Heart left ventricle (tissue), 16 donors: Measurements from ENCODE around the gene TBX10. TPM values are rescaled to one million over a fixed set of nuclear protein-coding genes. Genes with fewer than 3 reads are reported as not detected.

Experiments used
- ATAC-seq, 4 donors: fragments of 200-7000 bp; cut with Tn5 transposase; one replicate each; pipeline ENCODE4 v1.9.1; 2020 to 2022; ENCODE audit warnings: moderate library complexity in 4 of 4, mild to moderate bottlenecking in 3 of 4, moderate number of reproducible peaks in 1 of 4
- DNase-seq, 5 donors: peaks; one replicate each; pipeline ENCODE4 v3.0.0-alpha.2; 2020
- H3K27ac ChIP-seq, 12 donors: fragments of 200-600 bp; sonication (generic) in 4 of 12; one replicate each; pipeline versions ENCODE4 v1.5.0 to v1.8.0; 2016 to 2022; ENCODE audit warnings: mild to moderate bottlenecking in 2 of 12
- H3K27me3 ChIP-seq, 9 donors: fragments of 200-600 bp; sonication (generic) in 2 of 9; one replicate each; pipeline versions ENCODE4 v1.5.1 to v1.8.0; 2016 to 2022; ENCODE audit warnings: mild to moderate bottlenecking in 3 of 9
- H3K36me3 ChIP-seq, 9 donors: fragments of 200-600 bp; sonication (generic) in 2 of 9; one replicate each; pipeline versions ENCODE4 v1.5.0 to v1.8.0; 2018 to 2022; ENCODE audit warnings: mild to moderate bottlenecking in 2 of 9
- H3K4me1 ChIP-seq, 12 donors: fragments of 200-600 bp; sonication (generic) in 4 of 12; one replicate each; pipeline versions ENCODE4 v1.5.0 to v1.8.0; 2016 to 2022; ENCODE audit warnings: mild to moderate bottlenecking in 3 of 12
- H3K4me3 ChIP-seq, 12 donors: fragments of 200-600 bp; sonication (generic) in 4 of 12; one replicate each; pipeline versions ENCODE4 v1.5.0 to v1.8.0; 2017 to 2022; ENCODE audit warnings: mild to moderate bottlenecking in 9 of 12, moderate library complexity in 4 of 12
- H3K9me3 ChIP-seq, 12 donors: fragments of 200-600 bp; sonication (generic) in 4 of 12; one replicate each; pipeline versions ENCODE4 v1.5.0 to v1.8.0; 2016 to 2022; ENCODE audit warnings: mild to moderate bottlenecking in 1 of 12
- POLR2A ChIP-seq, 2 donors: fragments of 450-650 bp; IDR thresholded peaks; one replicate each; pipeline ENCODE4 v1.6.1; 2017; ENCODE audit warnings: antibody characterized with exemption in 2 of 2, mild to moderate bottlenecking in 2 of 2, moderate library complexity in 2 of 2
- WGBS, 4 donors: extraction: QIAGEN DNeasy Blood & Tissue Kit in 2 of 4; methylation state at CpG; one replicate each; pipeline versions ENCODE4 v1.1.5 to v1.1.7; 2013 to 2018; 5-methylcytosine and 5-hydroxymethylcytosine counted together
- intact Hi-C, 10 donors: fragments of 100-400 bp; cut with DNase I; formaldehyde crosslinking; loops; one replicate each; pipeline versions ENCODE4 v1.11.1 to v1.14.2; 2022
- polyA plus RNA-seq, 2 donors: library from polyadenylated mRNA; stranded (reverse); fragments of 200-250 nt; gene quantifications; one replicate each; pipeline ENCODE4 v1.2.3, GENCODE V29; 2013
- total RNA-seq, 9 donors: library from RNA; depleted of rRNA in 2 of 9; stranded (reverse); fragments of >200 nt in 2 of 9; fragmentation: NEBNext Ultra II Directional in 3 of 9; extraction: Animal tissue kit (Norgen Biotek cat#: 25700) in 3 of 9; gene quantifications; one replicate each; pipeline versions ENCODE4 v1.1.0 to v1.2.4, GENCODE V29; 2016 to 2023
- TF ChIP-seq, protein P1 (sequence below), 12 donors: fragments of 200-600 bp; sonication (generic) in 4 of 12; IDR thresholded peaks; one replicate each; pipeline versions ENCODE4 v1.5.0 to v1.8.0; 2018 to 2022; ENCODE audit warnings: antibody characterized with exemption in 12 of 12, mild to moderate bottlenecking in 5 of 12
- donor health status: ischemic (EF 13 %, LVEDD 7.1; RV severe dilation, severe dysfunction).
- donor health status: healthy with polysubstance abuse.
- donor health status: DM: no; HTN: yes; CAD: no.
- donor health status: DM: no; HTN: no; CAD: no.
- donor health status: ischemic (EF 25% LVEDD 6.9; RV normal size, moderate dysfunction).
- donor health status: ischemic (EF 25% LVEDD 5.7; RV mildly dilated, moderate dysfunction).
- donor health status: healthy.
- donor health status: DM: yes; HTN: yes; CAD: no.
- donor health status: ischemic (EF 35%, LVEDD 5.7; RV mildly dilated, moderate dysfunction).
- donor health status: nonischemic (EF 11% LVEDD 7.7; RV severe dilation, severe dysfunction).
- donor health status: DM: yes; HTN: yes; CAD: no.
- donor health status: PGD.
- donor health status: ischemic (EF 29% LVEDD 5.4; RV normal size, mild dysfunction).
- donor health status: nonischemic (EF 23%, LVEDD 6.1; RV moderate dilation, normal function).

TBX10 gene
- total and polyA plus RNA-seq, 11 donors: 0.11 to 0.30 TPM; not detected in 9

DNA sequence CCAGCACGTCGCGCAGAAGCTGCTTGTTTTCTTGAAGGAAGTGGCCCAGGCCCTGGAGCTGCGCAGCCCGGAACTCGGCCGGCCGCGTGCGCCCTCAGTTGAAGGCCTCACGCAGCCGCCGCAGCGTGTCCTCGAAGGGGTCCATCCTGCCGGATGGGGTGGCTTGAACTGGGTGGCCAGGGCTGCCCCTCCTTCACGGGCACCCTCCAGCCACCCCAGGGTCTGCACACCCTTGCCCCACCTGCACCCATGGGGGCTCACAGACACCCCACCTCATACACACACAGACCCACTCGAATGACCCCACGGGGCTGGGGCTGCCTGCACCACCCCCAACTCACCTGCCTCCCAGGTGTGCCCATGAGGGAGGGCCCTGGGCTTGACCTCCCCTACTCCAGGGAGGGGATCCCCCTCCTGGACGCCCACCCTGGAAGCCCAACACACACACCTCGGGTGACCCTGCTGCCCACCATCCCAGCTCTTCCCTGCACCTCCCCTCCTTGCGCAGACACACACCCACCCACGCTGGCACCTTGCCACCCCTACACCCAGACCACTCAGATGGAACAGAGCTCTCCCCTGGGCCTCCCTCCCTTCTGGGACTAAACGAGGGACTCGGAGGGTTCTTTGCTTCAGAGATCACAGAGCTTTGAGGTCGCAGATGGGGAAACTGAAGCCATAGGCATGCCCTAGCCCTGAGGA, 28.1 kb upstream of the TBX10 start:
- H3K9me3 ChIP-seq: no peaks in the 10 kb centered on the region
- no peak for ATAC-seq
- no peaks in the 10 kb centered on the region for H3K36me3 ChIP-seq
- H3K4me3 ChIP-seq: no peak overlapping the region
- WGBS, 4 donors: 77 to 88% (median 82%) methylated on average over 23 to 26 of the region's 26 CpGs
- no peak overlapping the region for H3K27ac ChIP-seq
- intact Hi-C loops: loop anchor here in 1 of 10 donors (10.0 kb wide), 1 partner anchor 93 kb away; no protein-coding TSS in a partner anchor
- H3K27me3 ChIP-seq: no peaks in the 10 kb centered on the region
- TF ChIP-seq, protein P1, sequence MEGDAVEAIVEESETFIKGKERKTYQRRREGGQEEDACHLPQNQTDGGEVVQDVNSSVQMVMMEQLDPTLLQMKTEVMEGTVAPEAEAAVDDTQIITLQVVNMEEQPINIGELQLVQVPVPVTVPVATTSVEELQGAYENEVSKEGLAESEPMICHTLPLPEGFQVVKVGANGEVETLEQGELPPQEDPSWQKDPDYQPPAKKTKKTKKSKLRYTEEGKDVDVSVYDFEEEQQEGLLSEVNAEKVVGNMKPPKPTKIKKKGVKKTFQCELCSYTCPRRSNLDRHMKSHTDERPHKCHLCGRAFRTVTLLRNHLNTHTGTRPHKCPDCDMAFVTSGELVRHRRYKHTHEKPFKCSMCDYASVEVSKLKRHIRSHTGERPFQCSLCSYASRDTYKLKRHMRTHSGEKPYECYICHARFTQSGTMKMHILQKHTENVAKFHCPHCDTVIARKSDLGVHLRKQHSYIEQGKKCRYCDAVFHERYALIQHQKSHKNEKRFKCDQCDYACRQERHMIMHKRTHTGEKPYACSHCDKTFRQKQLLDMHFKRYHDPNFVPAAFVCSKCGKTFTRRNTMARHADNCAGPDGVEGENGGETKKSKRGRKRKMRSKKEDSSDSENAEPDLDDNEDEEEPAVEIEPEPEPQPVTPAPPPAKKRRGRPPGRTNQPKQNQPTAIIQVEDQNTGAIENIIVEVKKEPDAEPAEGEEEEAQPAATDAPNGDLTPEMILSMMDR (IDR thresholded peaks at IDR 0.05): no peak
- no peak for TF ChIP-seq POLR2A (IDR thresholded peaks at IDR 0.05)
- H3K4me1 ChIP-seq: no peaks in the 10 kb centered on the region
- no peak for DNase-seq

DNA sequence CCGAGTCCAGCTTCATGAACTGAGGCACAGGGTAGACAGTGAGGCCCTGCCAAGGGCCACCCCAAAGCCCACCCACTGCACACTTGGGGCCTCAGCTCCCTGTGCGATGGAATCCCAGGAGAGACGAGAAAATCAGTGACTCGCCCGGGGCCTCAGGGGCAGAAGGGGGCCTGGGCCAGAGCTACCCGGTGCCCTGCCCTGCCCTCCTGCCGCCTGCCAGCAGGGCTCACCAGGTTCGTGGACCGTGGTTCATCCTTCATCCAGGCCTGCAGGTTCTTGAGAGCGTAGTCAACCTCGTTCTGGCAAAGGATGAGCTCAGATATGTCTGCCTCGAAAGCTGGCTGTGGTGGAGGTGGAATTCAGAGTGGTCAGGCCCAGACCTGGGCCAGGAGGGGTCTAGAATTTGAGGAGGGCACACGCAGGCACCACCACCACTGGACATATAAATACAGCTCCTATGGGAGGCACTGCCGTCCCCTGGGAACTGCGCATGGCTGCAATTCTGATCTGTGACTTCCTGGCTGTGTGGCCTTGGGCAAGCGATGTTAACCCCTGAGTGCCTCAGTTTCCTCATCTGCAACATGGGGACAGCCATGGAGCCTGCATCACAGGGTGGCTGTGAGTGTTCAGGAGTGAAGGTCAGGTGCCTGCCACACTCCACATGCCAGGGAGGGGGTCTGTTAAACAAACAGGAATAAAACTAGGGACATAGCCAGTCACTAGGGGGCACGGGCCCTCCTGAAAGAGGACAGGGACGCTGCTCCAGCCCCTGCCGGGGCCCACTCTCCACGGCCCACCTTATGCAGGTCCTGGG, 27.3 kb upstream of the TBX10 start:
- WGBS, 4 donors: 69 to 77% (median 73%) methylated on average over 17 to 20 of the region's 20 CpGs
- ATAC-seq (no peak), DNase-seq (no peak)
- TF ChIP-seq, protein P1 (IDR thresholded peaks at IDR 0.05): no peak
- no peak for TF ChIP-seq POLR2A (IDR thresholded peaks at IDR 0.05)
- Histone ChIP-seq H3K27me3 (no peaks in the 10 kb centered on the region), H3K9me3 (no peaks in the 10 kb centered on the region), H3K4me3 (no peak overlapping the region), H3K4me1 (no peaks in the 10 kb centered on the region), H3K27ac (no peak overlapping the region), H3K36me3 (no peaks in the 10 kb centered on the region)
- intact Hi-C loops: loop anchor here in 1 of 10 donors (10.0 kb wide), 1 partner anchor 92 kb away; no protein-coding TSS in a partner anchor

DNA sequence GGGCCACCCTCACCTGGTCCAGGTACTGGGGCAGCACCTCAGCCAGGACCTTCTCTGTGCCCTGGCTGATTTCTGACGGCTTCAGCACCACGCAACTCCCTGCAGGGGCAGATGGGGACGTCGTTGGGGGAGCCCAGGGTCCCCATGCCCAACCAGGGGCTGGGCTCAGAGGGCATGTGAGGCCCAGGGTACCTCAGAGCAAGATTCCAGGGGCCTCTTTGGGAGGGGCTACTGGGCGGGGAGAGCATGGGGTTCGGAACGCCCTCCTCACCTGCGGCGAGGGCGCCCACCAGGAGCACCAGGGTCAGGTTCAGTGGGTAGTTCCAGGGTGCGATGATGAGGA, 26.7 kb upstream of the TBX10 start:
- ATAC-seq (no peak), DNase-seq (no peak)
- H3K4me3 ChIP-seq: no peak overlapping the region
- no peak overlapping the region for H3K27ac ChIP-seq
- WGBS, 4 donors: 83 to 92% (median 89%) methylated on average over 7 to 11 of the region's 11 CpGs
- H3K9me3 ChIP-seq: no peaks in the 10 kb centered on the region
- H3K4me1 ChIP-seq: no peaks in the 10 kb centered on the region
- H3K36me3 ChIP-seq: no peaks in the 10 kb centered on the region
- intact Hi-C loops: loop anchor here in 1 of 10 donors (10.0 kb wide), 1 partner anchor 91 kb away; no protein-coding TSS in a partner anchor
- TF ChIP-seq, protein P1 (IDR thresholded peaks at IDR 0.05): no peak
- TF ChIP-seq POLR2A (IDR thresholded peaks at IDR 0.05): no peak
- no peaks in the 10 kb centered on the region for H3K27me3 ChIP-seq
